ENCODE data around the gene ADM2. TPM values are rescaled to one million over a fixed set of nuclear protein-coding genes. Genes with fewer than 3 reads are reported as not detected.

ADM2 gene
- polyA plus RNA-seq, 4 donors = 0.83 to 7.4 (median 3.9) TPM

DNA sequence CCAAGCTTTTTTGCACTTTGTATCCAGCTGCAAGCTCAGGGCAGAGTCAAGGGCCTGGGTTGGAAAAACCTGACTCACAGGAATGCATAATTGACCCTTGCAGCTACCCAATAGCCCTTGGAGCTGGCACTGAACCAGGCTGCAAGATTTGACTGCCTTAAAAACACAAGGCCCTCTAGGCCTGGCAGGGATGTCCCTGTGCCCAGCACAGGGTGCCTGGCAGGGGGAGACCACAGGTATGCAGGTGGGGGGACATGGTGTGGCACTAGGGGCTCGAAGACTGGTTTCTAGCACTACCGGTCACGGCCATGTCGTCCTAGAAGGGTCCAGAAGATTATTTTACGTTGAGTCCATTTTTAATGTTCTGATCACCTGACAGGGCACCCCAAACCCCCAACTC lies 36.7 kb upstream of the ADM2 start:
- peak in 1 of 4 donors; percentile 10 for DNase-seq (ENCODE audit: low read depth in 4 of 4, low spot score in 3 of 4)

DNA sequence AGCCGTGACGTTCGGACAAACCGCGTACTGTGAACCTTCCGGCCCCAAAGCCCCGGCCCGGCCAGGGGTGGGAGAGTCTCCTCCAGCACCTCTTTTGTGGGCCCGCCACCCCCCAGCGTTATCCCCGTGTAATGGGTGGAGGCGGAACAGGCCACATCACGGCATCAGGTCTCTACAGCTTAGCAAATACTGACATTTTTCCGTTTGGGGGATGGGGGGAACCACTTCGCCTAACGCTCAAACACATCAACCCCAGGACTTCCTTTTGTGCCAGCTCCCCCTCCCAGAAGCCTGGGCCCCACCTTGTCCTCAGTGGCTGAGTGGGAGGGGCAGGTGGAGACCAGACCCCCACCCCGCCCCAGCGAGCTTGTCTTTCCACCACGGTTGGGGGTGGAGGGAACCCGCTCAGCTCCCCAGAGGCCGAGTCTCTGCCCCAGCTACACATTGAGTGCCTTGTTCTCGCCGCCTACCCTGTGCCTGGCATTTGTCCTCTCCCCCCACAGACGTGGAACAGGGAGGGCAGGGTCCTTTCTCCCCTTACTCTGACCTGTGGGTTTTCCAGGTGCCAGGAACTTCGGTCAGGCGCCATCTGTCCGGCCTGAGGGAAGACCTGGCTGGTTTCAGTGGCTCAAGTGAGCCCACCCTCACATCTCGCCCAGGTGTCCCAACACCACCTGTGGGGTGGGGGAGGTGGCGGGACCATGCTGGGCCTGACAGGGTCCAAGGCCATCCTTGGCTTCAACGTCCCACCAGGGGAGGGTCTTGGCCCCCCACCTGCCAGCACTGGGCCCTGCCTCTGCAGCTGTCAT lies 36.1 kb upstream of the ADM2 start:
- no peak for DNase-seq (ENCODE audit: low read depth in 4 of 4, low spot score in 3 of 4)

DNA sequence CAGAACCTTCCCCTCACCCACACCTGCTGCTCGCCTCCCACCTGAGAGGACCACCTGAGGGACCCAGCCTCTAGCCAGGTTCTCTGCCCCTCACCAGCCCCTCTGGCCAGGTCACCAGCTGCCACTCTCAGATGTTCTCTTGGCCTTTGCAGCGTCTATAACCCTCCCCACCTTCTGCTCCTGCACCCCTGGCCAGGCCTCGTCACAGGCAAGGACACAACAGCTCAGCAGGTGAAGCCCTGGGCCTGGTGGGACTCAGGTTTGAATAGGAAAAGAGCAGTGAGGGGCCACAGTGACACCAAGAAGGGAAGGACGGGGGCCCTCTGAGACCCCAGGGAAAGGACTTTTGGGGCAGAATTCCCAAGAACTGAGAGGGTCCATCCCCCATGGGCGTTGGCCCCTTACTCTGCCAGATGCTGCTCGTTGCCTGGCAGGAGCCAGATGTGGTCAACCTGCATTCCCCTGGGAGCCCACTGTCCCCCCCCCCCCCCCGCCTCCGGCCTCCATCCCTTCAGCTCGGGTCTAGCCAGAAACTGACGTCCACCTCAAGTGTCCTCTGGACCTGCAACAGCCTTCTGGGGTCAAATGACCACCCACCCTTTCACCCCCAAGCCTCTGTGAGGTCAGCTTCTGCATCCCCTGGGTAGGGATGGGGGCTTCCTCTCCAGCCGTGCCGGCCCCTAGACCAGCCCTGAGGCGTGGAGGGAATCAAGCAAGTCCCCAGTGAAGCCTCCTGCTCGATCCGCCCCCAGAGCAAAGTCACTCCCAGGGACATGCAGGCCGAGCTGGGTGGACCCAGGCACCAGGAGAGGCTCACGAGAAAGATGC lies 35.2 kb upstream of the ADM2 start:
- DNase-seq (ENCODE audit: low read depth in 4 of 4, low spot score in 3 of 4) = no peak

DNA sequence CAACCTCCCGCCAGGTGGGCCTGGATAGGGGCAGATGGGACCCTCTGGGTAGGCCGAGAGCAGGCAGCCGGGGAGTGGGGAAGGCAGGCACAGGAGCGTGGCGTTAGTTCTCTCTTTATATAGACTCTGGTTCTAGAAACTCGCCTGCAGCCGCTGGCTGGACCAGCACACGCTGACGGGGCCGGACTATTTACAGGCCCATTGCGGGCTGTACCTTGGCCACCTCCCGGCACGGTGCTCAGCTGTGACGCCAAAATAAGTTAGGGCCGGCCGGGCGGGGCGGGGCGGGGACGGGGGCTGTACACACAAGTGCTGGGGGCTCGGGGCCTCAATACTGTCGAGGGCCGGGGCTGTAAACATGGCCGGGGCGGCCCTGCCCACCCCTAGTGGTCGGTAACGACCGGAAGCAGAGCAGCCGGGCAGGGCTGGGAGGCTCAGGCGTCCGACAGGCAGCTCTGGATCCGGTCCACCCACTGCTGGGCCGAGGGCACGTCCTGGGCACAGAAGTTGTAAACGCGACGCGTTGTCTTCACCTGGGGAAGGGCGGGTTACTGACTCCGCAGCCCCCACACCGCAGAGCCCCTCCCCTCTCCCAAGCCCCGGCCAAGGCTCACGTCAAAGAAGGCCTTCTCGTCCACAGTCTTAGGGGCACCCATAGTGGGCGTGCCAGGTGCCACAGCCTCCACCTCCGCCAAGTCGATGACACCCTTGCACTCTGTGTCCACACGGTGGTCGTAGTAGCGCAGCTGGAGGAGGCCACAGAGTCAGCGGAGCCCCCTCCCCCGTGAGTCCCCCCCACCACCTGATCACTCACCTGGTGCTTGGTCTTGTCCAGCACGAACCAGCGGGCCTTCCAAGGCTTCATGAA lies 34.4 kb upstream of the ADM2 start:
- no peak for DNase-seq (ENCODE audit: low read depth in 4 of 4, low spot score in 3 of 4)

DNA sequence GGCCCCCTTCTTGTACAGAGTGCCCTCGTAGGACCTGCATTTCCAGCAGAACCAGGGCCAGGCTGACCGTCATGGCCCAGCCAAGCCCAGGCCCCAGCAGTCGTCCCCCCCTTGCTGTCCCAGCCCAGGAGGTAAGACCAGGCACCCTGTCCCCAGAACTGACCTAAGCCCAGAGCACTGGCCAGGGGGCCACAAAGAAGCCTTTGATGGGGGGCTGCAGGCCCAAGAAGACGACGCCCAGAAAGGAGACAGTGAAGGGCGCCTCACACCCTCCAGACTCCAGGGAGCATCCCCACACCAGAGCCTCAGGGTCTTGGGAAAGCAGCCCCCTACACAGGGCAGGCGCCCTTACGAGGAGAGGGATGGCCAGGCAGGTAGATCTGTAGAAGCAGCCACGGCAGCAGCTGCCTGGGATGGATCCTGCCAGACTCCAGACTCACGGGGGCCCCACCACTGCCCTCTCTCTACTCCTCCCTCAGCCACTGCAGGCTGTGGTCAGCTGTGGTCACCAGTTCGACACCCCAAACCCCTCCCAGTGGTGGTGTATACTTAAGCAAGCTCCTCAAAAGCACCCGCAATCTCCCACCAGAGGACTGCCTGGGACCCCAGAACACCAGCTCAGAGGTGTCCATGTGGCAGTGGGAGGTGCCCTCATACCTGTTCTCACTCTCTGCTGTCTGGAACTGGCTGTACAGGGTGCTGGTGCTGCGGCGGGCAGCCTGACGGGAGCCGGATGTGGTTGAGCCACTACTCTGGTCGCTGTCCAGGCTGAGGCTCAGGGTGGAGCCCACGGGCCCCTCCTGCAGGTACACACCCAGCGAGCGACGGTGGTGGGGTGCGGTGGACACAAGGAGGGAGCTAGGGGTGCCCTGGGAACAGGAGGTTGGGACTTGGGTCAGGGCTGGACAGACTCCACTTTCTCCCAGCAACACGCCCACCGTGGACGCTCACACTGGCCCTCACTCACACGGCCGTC lies 33.5 kb upstream of the ADM2 start:
- no peak for DNase-seq (ENCODE audit: low read depth in 4 of 4, low spot score in 3 of 4)

DNA sequence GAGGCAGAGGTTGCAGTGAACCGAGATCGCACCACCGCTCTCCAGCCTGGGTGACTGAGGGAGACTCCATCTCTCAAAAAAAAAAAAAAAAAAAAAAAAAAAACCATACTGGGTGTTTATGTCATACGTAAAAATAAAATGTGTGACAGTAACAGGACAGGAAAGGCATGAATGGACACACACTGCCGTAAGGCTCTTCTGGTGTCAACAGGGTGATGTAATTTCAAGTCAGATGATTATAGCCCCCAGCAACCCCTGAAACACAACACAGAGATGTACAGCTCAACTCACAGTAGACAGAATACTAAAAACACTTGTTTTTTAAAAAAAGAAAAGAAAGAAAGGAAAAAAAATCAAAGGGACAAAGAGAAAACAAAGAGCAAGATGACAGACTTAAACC lies 28.7 kb upstream of the ADM2 start:
- DNase-seq (ENCODE audit: low read depth in 4 of 4, low spot score in 3 of 4) = no peak

DNA sequence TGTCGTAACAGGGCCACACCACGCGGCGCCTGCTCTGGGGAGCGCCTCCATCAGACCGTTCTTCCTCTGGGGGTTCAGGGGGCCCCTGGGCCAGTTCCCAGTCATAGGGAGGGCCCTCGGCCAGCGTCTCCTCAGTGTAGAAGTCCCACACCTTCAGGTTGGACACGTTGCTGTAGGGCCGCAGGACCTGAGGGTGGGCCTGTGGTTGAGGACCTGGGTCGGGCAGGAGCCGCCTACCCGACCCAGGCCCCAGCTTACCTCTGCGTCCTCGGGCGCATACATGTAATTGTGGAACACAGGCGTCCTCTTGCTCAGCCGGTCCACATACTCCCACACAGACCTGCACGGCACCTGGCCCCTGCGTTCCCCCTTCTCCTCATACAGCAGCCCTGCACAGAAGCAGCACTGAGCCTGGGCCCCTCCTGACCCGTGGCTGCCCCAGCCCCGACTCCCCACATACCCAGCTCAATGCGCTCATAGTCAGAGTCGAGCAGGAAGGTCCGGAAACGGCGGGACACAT lies 26.7 kb upstream of the ADM2 start:
- no peak for DNase-seq (ENCODE audit: low read depth in 4 of 4, low spot score in 3 of 4)

DNA sequence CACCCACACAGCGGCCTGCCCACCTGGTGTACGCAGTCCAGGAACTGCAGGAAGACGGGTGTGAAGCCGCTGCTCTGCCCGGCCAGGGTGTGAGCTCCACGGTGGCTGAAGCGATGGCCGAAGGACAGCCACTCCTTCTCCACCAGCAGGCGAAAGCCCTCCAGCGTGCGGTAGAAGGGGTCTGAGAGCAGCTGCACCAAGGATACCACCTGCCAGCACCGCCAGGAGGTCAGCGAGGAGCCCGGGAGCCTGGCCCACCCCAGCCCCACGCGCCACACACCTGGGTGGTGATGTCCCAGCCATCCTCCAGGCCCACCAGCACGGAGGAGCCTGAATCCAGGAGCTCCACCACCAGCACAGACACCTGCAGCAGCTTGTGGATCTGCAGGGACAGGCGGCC lies 26.1 kb upstream of the ADM2 start:
- no peak for DNase-seq (ENCODE audit: low read depth in 4 of 4, low spot score in 3 of 4)

DNA sequence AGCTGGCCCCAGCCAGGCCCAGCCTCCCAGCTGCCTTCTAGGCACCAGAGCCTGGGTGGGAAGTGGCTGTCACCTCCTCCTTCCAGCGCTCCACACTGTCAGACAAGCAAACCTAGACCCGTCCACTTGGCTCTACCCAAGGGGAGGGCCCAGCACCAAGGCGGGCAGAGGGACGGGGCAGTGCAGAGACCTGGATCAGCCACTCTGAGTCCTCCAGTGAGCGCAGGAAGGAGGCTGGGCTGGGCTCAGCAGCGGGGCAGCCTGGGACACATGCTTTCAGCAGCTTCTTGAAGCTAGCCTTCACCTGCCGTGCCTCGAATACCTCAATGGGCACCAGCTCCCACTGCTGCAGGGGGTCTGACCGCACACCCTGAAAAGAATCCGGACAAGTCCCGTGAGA lies 25.3 kb upstream of the ADM2 start:
- no peak for DNase-seq (ENCODE audit: low read depth in 4 of 4, low spot score in 3 of 4)

DNA sequence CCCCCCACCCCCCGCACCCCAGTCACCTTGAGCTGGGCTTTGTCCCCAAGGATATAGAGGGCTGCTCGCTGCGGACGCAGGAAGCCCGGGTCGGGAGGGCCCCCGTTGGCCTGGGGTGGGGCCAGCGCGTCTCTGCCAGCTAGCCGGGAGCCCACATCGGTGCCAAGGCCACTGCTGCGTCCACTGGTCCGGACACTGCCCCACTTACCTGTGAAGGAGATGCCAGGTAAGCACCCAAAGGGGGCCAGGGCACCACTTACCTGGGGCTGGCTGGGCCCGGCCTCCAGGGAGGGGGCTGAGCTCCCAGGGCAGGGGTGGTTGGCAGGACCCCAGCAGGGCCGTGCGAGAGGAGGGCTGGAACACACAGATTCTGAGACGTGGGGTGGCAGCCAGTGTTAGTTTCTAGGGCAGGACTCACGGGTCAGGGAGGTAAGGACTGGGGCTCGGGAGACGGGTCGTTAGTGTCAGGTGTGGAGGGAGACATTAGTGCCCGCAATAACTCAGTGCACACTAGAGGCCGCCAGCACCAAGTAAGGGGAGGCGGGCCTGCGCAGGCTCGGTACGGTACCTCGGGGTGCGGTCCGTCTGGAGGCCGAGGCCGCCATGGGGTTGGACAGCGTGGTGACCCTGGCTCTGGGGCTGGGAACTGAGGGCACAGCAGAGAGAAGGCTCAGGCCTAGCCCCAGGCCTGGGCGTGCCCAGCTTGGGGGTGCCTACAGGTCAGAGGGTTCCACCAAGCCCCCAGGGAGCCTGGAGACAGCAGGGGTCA lies 24.7 kb upstream of the ADM2 start:
- DNase-seq (ENCODE audit: low read depth in 4 of 4, low spot score in 3 of 4) = no peak

DNA sequence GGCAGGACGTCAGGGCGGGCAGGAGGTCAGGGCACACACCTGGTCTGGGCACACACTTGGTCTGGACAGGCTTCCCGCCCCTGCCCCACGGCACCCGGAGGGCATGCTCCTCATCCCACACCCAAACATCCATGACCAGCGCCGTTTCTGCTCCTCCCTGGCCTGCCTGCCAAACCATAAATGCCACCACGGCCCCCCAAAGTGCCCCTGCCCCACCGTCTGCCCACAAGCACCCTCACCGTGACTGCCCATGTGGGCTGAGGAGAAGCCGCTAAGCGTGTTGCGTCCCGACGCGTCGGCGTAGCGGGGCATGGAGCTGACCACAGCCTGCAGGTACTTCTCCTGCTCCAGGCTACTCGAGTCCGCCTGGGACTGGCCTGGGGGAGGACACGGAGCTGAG lies 22.3 kb upstream of the ADM2 start:
- no peak for DNase-seq (ENCODE audit: low read depth in 4 of 4, low spot score in 3 of 4)

DNA sequence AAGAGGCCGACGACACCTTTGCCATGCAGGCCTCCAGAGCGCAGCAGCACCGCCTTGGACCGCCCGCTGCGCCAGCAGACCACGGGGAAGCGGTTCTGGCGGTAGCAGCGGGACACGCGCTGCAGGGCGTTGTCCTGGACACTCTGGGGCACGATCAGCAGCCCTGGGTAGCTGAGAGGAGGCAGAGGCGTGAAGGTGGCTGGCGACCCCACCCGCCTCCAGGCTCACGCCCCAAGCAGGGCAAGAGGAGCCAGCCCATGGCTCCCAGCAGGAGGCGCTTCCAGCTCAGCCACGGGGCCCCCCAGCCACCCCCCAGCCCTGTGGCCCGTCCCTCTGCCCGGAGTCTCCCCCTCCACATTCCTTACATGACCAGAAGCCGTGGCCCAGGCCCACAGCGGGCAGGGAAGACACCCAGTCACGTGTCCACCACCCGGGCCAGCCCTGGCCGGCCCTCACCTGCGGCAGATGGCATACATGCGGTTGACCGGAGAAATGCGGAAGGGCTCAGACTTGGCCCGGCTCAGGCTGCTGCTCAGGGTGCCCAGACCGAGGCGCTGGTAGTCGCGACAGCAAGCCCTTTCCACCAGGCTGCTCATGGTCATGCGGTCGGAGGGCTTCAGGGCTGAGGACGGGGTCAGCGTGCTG lies 21.7 kb upstream of the ADM2 start:
- DNase-seq (ENCODE audit: low read depth in 4 of 4, low spot score in 3 of 4) = no peak

DNA sequence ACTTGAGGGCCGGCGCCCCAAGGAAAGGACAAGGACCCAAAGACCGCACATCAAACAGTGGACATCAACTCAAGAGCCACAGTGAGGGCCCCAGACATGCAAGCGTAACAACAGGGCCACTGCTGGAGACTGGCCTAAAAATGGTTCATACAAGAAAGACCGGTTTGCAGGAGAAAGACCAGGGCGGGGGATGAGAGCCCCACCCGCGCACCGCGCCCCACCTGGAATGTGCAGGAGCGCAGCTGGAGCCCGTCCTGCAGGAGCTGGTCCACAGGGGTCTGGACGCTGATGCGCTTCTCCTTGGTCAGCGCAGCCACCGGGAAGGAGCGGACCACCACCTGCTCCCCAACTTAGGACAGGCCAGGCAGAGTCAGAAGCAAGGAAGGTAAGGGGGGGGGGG lies 20.4 kb upstream of the ADM2 start:
- no peak for DNase-seq (ENCODE audit: low read depth in 4 of 4, low spot score in 3 of 4)

DNA sequence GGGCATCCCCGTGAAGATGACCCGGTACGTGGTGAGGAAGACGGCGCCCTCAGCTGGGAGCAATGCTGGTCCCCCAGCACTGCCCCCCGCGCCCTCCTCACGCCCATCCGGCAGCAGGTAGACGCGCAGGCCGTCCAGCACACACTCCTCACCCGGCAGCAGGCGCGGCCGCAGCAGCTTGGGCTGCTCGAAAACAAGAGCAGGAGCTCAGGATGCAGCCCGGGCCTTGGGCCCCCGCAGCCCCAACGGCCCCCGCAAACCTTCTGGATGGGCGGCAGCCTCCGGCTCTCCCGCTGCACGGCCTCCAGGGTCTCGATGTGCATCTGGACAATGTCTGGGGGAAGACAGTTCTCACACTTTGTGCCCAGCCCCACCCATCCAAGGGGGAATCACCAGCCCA lies 19.8 kb upstream of the ADM2 start:
- DNase-seq (ENCODE audit: low read depth in 4 of 4, low spot score in 3 of 4) = no peak

DNA sequence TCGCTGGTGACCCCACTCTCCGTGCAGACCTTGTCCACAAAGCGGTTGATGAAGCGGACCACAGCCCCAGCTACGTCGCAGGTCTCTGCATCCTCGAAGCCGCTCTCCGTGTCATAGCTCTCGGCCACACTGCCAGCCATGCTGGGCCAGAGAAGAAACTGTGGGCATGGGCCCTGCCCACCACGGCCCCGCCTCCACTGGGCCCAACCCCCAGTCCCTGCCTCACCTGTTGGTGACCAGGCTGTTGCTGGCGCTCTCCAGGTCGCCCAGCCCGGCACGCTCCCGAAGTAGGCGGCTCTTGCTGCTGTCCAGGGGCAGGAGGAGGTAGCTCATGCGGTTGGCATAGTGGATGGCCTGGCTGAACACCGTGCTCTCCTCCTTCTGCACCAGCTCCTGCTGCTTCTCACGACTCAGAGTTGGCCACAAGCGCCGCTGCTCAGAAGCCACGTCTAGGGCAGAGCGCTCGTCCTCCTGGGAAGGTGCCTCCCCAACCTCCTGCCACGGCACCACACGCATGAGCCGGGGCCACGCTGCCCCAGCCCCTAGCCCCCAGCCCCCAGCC lies 19.3 kb upstream of the ADM2 start:
- DNase-seq (ENCODE audit: low read depth in 4 of 4, low spot score in 3 of 4) = no peak

DNA sequence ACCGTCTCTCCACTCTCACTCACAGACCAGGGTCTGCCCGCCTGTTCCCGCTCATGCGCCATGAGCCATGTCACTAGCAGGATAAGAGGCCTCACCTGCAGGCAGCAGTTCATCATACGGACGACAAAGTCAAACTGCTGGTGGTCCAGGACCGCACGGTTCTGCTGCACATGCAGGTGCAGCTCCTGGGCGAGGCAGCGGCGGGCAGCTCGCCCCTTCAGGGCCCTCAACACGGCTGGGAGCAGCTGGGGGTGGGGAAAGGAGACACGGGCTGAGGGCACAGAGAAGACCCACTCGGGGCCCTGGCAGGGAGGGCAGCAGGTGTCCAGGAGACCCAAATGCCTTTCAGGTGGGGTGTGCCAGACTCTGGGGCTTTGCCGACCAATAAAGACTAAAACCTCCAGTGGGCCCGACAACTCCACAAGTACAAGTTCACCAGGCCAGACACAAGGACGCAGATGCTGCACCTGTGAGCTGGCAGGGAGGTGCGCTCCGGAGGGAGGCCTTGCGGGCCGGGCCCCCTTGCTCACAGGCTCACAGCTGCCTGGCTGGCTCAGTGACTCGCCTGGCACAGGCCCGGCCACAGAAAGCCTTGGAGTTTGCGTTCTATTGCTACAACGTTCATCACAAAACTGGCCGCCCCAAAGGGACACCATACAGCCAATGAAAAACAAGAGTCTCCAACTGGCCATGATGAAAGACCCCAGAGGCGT lies 18.0 kb upstream of the ADM2 start:
- no peak for DNase-seq (ENCODE audit: low read depth in 4 of 4, low spot score in 3 of 4)

DNA sequence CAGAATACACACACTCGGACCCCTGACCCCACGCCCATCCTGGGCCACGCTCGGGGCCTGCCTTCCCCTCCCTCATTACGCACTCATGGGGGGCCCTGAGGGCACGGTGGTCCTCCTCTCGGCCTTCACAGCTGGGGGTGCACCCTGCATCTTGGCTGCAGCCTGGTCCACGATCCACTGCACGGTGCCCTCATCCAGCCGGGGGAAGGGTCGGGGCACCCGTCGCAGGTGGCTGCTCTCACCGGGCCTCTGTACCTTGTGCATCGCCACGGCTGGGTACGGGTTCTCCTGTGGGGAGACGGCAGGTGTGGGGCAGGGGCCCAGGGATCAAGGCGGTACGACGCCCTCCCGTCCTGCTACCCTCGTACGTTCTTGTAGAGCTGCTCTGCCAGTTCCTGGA lies 16.9 kb upstream of the ADM2 start:
- DNase-seq (ENCODE audit: low read depth in 4 of 4, low spot score in 3 of 4) = no peak

Measured in left renal pelvis (tissue), 4 donors.